ENCODE results near the gene LAMA2.

GRCh38 chr6:129364037-129364436 is 481.1 kb downstream of the LAMA2 start:
- no peak for TF ChIP-seq POLR2A (IDR thresholded peaks at IDR 0.05)
- TF ChIP-seq, protein P1, sequence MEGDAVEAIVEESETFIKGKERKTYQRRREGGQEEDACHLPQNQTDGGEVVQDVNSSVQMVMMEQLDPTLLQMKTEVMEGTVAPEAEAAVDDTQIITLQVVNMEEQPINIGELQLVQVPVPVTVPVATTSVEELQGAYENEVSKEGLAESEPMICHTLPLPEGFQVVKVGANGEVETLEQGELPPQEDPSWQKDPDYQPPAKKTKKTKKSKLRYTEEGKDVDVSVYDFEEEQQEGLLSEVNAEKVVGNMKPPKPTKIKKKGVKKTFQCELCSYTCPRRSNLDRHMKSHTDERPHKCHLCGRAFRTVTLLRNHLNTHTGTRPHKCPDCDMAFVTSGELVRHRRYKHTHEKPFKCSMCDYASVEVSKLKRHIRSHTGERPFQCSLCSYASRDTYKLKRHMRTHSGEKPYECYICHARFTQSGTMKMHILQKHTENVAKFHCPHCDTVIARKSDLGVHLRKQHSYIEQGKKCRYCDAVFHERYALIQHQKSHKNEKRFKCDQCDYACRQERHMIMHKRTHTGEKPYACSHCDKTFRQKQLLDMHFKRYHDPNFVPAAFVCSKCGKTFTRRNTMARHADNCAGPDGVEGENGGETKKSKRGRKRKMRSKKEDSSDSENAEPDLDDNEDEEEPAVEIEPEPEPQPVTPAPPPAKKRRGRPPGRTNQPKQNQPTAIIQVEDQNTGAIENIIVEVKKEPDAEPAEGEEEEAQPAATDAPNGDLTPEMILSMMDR (IDR thresholded peaks at IDR 0.05) = no peak
